A549 treated with AZD9567 at 1 μM for 4 hours (cell line): ENCODE results near the gene NLRP11. TPM values are rescaled to one million over a fixed set of nuclear protein-coding genes. Genes with fewer than 3 reads are reported as not detected.

Experiments used
- total RNA-seq: library from RNA; stranded (reverse); fragments of 200-300 nt; extraction: Qiagen RNA extraction; gene quantifications from 5 replicates; pipeline ENCODE4 v1.2.3, GENCODE V29; 2022; ENCODE audit not compliant: insufficient read depth

Gene NLRP11
- total RNA-seq = 0.02 to 0.03 TPM (median 0.03 TPM) in 3 of 5 replicates, not detected in the others

DNA sequence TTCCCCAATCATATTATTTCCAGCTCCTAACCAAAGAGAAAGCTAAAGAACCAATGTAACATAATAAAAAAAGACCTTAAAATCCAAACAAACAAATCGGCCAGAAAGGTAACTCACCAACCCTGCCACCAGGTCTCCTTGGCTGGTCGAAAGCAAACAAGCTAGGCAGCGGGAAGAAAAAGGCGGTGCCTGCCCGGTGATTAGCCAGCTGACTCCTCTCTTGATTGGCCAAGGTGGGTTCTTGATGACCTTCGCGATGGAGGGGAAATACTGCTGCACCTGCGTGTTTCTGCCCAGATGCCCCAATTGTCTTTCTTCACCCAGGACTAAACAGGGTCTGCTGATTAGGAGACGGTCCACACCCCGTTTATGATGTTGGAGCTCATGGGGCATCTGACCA, at the start of gene NLRP11:
Gene NLRP11, minus strand, starts transcription at position 154 of the 400 bp plus-strand sequence. CDS start 13,825 bp downstream, outside the sequence.

DNA sequence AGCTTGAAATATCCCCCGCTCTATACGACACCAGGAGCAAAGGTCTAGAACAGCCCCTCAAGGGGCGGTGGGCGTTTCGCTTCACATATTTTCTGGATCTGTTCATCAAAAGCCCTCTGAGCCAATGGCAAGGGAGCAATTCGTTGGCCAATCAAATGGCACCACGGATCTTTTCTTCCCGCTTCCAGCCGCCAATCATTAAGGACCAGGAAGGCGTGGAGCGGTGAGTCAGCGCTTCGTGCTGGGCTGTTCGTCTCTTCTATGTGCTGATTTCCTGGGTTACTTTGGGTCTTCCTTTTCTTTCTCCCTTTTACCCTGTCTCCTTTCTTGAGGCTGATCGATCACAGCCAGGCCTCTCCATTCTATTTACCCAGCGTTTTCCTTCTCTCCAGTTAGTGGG, 4.5 kb upstream of the NLRP11 start, which contains the start of gene NLRP4:
Gene NLRP4, plus strand, starts transcription at position 201 of the 400 bp plus-strand sequence. CDS start 15,541 bp downstream, outside the sequence.

DNA sequence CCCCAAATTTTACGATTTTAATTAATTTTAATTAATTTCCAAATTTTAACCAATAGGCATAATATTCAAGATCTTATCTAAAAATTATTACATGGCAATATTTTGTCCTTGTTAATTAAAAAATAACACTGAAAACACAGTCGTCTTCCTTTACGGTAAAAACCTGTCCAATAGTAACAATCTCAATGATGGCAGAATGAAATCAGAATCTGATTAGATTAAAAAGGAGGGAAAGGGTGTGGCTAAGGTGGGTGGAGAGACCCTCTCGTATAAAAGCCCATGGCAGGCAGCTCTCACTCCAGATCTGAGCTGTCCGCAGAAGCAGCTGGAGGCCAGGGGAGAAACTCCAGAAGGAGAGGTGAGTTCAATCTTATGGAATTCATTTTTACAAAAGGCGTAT, 63.0 kb downstream of the NLRP11 start, which contains the start of gene RFPL4AL1:
Gene RFPL4AL1, plus strand, starts transcription at position 301 of the 400 bp plus-strand sequence. CDS start 2,687 bp downstream, outside the sequence.

DNA sequence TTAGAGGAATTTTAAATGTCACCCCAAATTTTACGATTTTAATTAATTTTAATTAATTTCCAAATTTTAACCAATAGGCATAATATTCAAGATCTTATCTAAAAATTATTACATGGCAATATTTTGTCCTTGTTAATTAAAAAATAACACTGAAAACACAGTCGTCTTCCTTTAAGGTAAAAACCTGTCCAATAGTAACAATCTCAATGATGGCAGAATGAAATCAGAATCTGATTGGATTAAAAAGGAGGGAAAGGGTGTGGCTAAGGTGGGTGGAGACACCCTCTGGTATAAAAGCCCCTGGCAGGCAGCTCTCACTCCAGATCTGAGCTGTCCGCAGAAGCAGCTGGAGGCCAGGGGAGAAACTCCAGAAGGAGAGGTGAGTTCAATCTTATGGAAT, 73.0 kb downstream of the NLRP11 start, which contains the start of gene RFPL4A:
Gene RFPL4A, plus strand, starts transcription at position 301 of the 400 bp plus-strand sequence. CDS start 2,704 bp downstream, outside the sequence.

DNA sequence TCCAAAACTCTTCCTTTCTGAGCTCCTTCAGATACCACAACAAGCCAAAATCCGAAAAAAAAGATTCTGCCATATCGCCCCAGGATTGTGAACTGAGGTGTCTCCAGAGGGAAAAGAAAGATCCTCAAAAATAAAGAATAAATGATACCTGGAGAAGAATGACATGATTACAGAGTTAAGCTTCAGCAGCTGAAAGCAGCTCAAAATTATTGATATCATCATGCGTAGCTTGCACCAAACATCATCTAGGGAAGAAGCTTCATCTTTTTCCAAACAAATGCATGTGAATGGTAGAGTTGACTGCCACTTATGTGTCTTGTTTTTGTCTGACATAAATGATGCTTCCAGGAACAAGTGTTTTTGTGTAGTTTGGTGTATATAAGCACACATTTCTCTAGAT, 93.5 kb downstream of the NLRP11 start, which contains the start of gene NLRP9:
Gene NLRP9, minus strand, starts transcription at position 101 of the 400 bp plus-strand sequence. Its CDS starts 28 bp downstream, at position 73.

Other genes starting within 250 kb of the NLRP11 start
- 18.8 to 22.1 TPM (median 21.4 TPM) in 5 replicates for gene FIZ1, start 232.5 kb downstream of the NLRP11 start, total RNA-seq
- gene ZNF524, start 231.7 kb downstream of the NLRP11 start, total RNA-seq = 11.7 to 18.6 TPM (median 17.2 TPM) in 5 replicates
- gene ZNF865, start 226.4 kb downstream of the NLRP11 start, total RNA-seq = 5.6 to 11.6 TPM (median 11.2 TPM) in 5 replicates
- gene ZNF784, start 207.4 kb downstream of the NLRP11 start, total RNA-seq = 5.3 to 7.2 TPM (median 6.9 TPM) in 5 replicates
- gene ZNF580, start 191.0 kb downstream of the NLRP11 start, total RNA-seq = 22.8 to 54.8 TPM (median 51.9 TPM) in 5 replicates
- gene ZNF581, start 188.3 kb downstream of the NLRP11 start, total RNA-seq = 32.4 to 52.5 TPM (median 51.0 TPM) in 5 replicates
- gene CCDC106, start 183.8 kb downstream of the NLRP11 start, total RNA-seq = 11.8 to 15.8 TPM (median 15.2 TPM) in 5 replicates
- gene U2AF2, start 177.0 kb downstream of the NLRP11 start, total RNA-seq = 256 to 304 TPM (median 290 TPM) in 5 replicates
- gene EPN1, start 156.8 kb downstream of the NLRP11 start, total RNA-seq = 120 to 215 TPM (median 193 TPM) in 5 replicates
- not detected in 5 replicates for gene NLRP9, start 93.6 kb downstream of the NLRP11 start, total RNA-seq
- gene RFPL4A, start 72.9 kb downstream of the NLRP11 start, total RNA-seq = 0.84 to 2.2 TPM (median 1.1 TPM) in 5 replicates
- gene RFPL4AL1, start 62.9 kb downstream of the NLRP11 start, total RNA-seq = 0.14 to 0.17 TPM (median 0.17 TPM) in 3 of 5 replicates, not detected in the others
- gene NLRP4, start 4.5 kb upstream of the NLRP11 start, total RNA-seq = not detected in 5 replicates
- not detected in 5 replicates for gene NLRP13, start 100.3 kb upstream of the NLRP11 start, total RNA-seq
- not detected in 5 replicates for gene NLRP8, start 115.8 kb upstream of the NLRP11 start, total RNA-seq
- gene NLRP5, start 154.8 kb upstream of the NLRP11 start, total RNA-seq = 0.02 to 0.03 TPM (median 0.02 TPM) in 3 of 5 replicates, not detected in the others